ENCODE results near the gene MEF2C.
A peak's percentile ranks its signal among the peaks of the same experiment; 100 is the strongest.

MEF2C gene

GRCh38 chr5:88886746-88887341 lies 3.9 kb upstream of the MEF2C start:
- no peaks in the 10 kb centered on the region for H3K36me3 ChIP-seq (ENCODE audit: control insufficient read depth, insufficient read depth, low read length)
- peaks cover 84% of the 10 kb centered on the region for H3K27me3 ChIP-seq (ENCODE audit: control insufficient read depth, insufficient read depth, low read length)
- no peaks in the 10 kb centered on the region for H3K9me3 ChIP-seq (ENCODE audit: control insufficient read depth, insufficient read depth, low read length)
- no peak overlapping the region for H3K9ac ChIP-seq (ENCODE audit: low read depth, low read length)
- H3K4me1 ChIP-seq (ENCODE audit: control insufficient read depth, insufficient read depth, low read length): peaks cover 6% of the 10 kb centered on the region
- no peak overlapping the region for H3K4me3 ChIP-seq (ENCODE audit: low read depth, low read length)

- no peaks in the 10 kb centered on the region for H3K9me3 ChIP-seq (ENCODE audit: control insufficient read depth, insufficient read depth, low read length)
- H3K4me1 ChIP-seq (ENCODE audit: control insufficient read depth, insufficient read depth, low read length): peaks cover 6% of the 10 kb centered on the region
- H3K9ac ChIP-seq (ENCODE audit: low read depth, low read length): no peak overlapping the region
- H3K36me3 ChIP-seq (ENCODE audit: control insufficient read depth, insufficient read depth, low read length): no peaks in the 10 kb centered on the region
- H3K4me3 ChIP-seq (ENCODE audit: low read depth, low read length): no peak overlapping the region
- H3K27me3 ChIP-seq (ENCODE audit: control insufficient read depth, insufficient read depth, low read length): peaks cover 89% of the 10 kb centered on the region
Observed at GRCh38 chr5:88886252-88886651, 3.3 kb upstream of the MEF2C start.

GRCh38 chr5:88885002-88885401 lies 2.0 kb upstream of the MEF2C start:
- H3K27me3 ChIP-seq (ENCODE audit: control insufficient read depth, insufficient read depth, low read length): peaks cover 82% of the 10 kb centered on the region
- H3K36me3 ChIP-seq (ENCODE audit: control insufficient read depth, insufficient read depth, low read length): no peaks in the 10 kb centered on the region
- peaks cover 6% of the 10 kb centered on the region for H3K4me1 ChIP-seq (ENCODE audit: control insufficient read depth, insufficient read depth, low read length)
- no peak overlapping the region for H3K9ac ChIP-seq (ENCODE audit: low read depth, low read length)
- H3K9me3 ChIP-seq (ENCODE audit: control insufficient read depth, insufficient read depth, low read length): no peaks in the 10 kb centered on the region
- no peak overlapping the region for H3K4me3 ChIP-seq (ENCODE audit: low read depth, low read length)

- Histone ChIP-seq H3K9me3 (ENCODE audit: control insufficient read depth, insufficient read depth, low read length) (no peaks in the 10 kb centered on the region), H3K36me3 (ENCODE audit: control insufficient read depth, insufficient read depth, low read length) (no peaks in the 10 kb centered on the region), H3K9ac (ENCODE audit: low read depth, low read length) (no peak overlapping the region), H3K27me3 (ENCODE audit: control insufficient read depth, insufficient read depth, low read length) (peaks cover 77% of the 10 kb centered on the region), H3K4me1 (ENCODE audit: control insufficient read depth, insufficient read depth, low read length) (peaks cover 6% of the 10 kb centered on the region), H3K4me3 (ENCODE audit: low read depth, low read length) (peak overlapping the region; percentile 81)
Observed at GRCh38 chr5:88884608-88884877, 1.6 kb upstream of the MEF2C start.

- peak overlapping the region; percentile 81 for H3K4me3 ChIP-seq (ENCODE audit: low read depth, low read length)
- H3K9me3 ChIP-seq (ENCODE audit: control insufficient read depth, insufficient read depth, low read length): no peaks in the 10 kb centered on the region
- peaks cover 6% of the 10 kb centered on the region for H3K4me1 ChIP-seq (ENCODE audit: control insufficient read depth, insufficient read depth, low read length)
- H3K9ac ChIP-seq (ENCODE audit: low read depth, low read length): no peak overlapping the region
- H3K36me3 ChIP-seq (ENCODE audit: control insufficient read depth, insufficient read depth, low read length): no peaks in the 10 kb centered on the region
- H3K27me3 ChIP-seq (ENCODE audit: control insufficient read depth, insufficient read depth, low read length): peaks cover 74% of the 10 kb centered on the region
Observed at GRCh38 chr5:88883836-88884607, 1.0 kb upstream of the MEF2C start.

GRCh38 chr5:88882276-88883038 lies 527 bp downstream of the MEF2C start:
- H3K9ac ChIP-seq (ENCODE audit: low read depth, low read length): no peak overlapping the region
- peaks cover 59% of the 10 kb centered on the region for H3K27me3 ChIP-seq (ENCODE audit: control insufficient read depth, insufficient read depth, low read length)
- no peaks in the 10 kb centered on the region for H3K36me3 ChIP-seq (ENCODE audit: control insufficient read depth, insufficient read depth, low read length)

GRCh38 chr5:88881571-88881971 lies 1.4 kb downstream of the MEF2C start:
- no peak overlapping the region for H3K4me3 ChIP-seq (ENCODE audit: low read depth, low read length)
- no peaks in the 10 kb centered on the region for H3K36me3 ChIP-seq (ENCODE audit: control insufficient read depth, insufficient read depth, low read length)
- peaks cover 6% of the 10 kb centered on the region for H3K4me1 ChIP-seq (ENCODE audit: control insufficient read depth, insufficient read depth, low read length)
- peaks cover 50% of the 10 kb centered on the region for H3K27me3 ChIP-seq (ENCODE audit: control insufficient read depth, insufficient read depth, low read length)
- no peak overlapping the region for H3K9ac ChIP-seq (ENCODE audit: low read depth, low read length)
- no peaks in the 10 kb centered on the region for H3K9me3 ChIP-seq (ENCODE audit: control insufficient read depth, insufficient read depth, low read length)

More at GRCh38 chr5:88882276-88883038, 527 bp downstream of the MEF2C start:
- peaks cover 6% of the 10 kb centered on the region for H3K4me1 ChIP-seq (ENCODE audit: control insufficient read depth, insufficient read depth, low read length)
- H3K9me3 ChIP-seq (ENCODE audit: control insufficient read depth, insufficient read depth, low read length): no peaks in the 10 kb centered on the region
- H3K4me3 ChIP-seq (ENCODE audit: low read depth, low read length): peak overlapping the region; percentile 81

GRCh38 chr5:88880201-88880600 lies 2.8 kb downstream of the MEF2C start:
- H3K9ac ChIP-seq (ENCODE audit: low read depth, low read length): no peak overlapping the region
- no peaks in the 10 kb centered on the region for H3K36me3 ChIP-seq (ENCODE audit: control insufficient read depth, insufficient read depth, low read length)
- H3K9me3 ChIP-seq (ENCODE audit: control insufficient read depth, insufficient read depth, low read length): no peaks in the 10 kb centered on the region
- H3K27me3 ChIP-seq (ENCODE audit: control insufficient read depth, insufficient read depth, low read length): peaks cover 38% of the 10 kb centered on the region
- no peak overlapping the region for H3K4me3 ChIP-seq (ENCODE audit: low read depth, low read length)
- H3K4me1 ChIP-seq (ENCODE audit: control insufficient read depth, insufficient read depth, low read length): peaks cover 6% of the 10 kb centered on the region

GRCh38 chr5:88879724-88880123 lies 3.3 kb downstream of the MEF2C start:
- no peaks in the 10 kb centered on the region for H3K9me3 ChIP-seq (ENCODE audit: control insufficient read depth, insufficient read depth, low read length)
- H3K4me3 ChIP-seq (ENCODE audit: low read depth, low read length): no peak overlapping the region
- no peak overlapping the region for H3K9ac ChIP-seq (ENCODE audit: low read depth, low read length)
- peaks cover 6% of the 10 kb centered on the region for H3K4me1 ChIP-seq (ENCODE audit: control insufficient read depth, insufficient read depth, low read length)
- no peaks in the 10 kb centered on the region for H3K36me3 ChIP-seq (ENCODE audit: control insufficient read depth, insufficient read depth, low read length)
- peaks cover 33% of the 10 kb centered on the region for H3K27me3 ChIP-seq (ENCODE audit: control insufficient read depth, insufficient read depth, low read length)

- Histone ChIP-seq H3K36me3 (ENCODE audit: control insufficient read depth, insufficient read depth, low read length) (no peaks in the 10 kb centered on the region), H3K27me3 (ENCODE audit: control insufficient read depth, insufficient read depth, low read length) (peaks cover 26% of the 10 kb centered on the region), H3K4me3 (ENCODE audit: low read depth, low read length) (no peak overlapping the region)
Observed at GRCh38 chr5:88878976-88879375, 4.0 kb downstream of the MEF2C start.

GRCh38 chr5:88877826-88878225 lies 5.2 kb downstream of the MEF2C start:
- Histone ChIP-seq H3K4me3 (ENCODE audit: low read depth, low read length) (no peak overlapping the region), H3K9ac (ENCODE audit: low read depth, low read length) (no peak overlapping the region), H3K4me1 (ENCODE audit: control insufficient read depth, insufficient read depth, low read length) (peaks cover 4% of the 10 kb centered on the region), H3K27me3 (ENCODE audit: control insufficient read depth, insufficient read depth, low read length) (peaks cover 20% of the 10 kb centered on the region), H3K36me3 (ENCODE audit: control insufficient read depth, insufficient read depth, low read length) (no peaks in the 10 kb centered on the region), H3K9me3 (ENCODE audit: control insufficient read depth, insufficient read depth, low read length) (no peaks in the 10 kb centered on the region)

More at GRCh38 chr5:88878976-88879375, 4.0 kb downstream of the MEF2C start:
- H3K9ac ChIP-seq (ENCODE audit: low read depth, low read length): no peak overlapping the region
- H3K9me3 ChIP-seq (ENCODE audit: control insufficient read depth, insufficient read depth, low read length): no peaks in the 10 kb centered on the region
- peaks cover 4% of the 10 kb centered on the region for H3K4me1 ChIP-seq (ENCODE audit: control insufficient read depth, insufficient read depth, low read length)

GRCh38 chr5:88876714-88877113 lies 6.3 kb downstream of the MEF2C start:
- Histone ChIP-seq H3K9me3 (ENCODE audit: control insufficient read depth, insufficient read depth, low read length) (no peaks in the 10 kb centered on the region), H3K4me3 (ENCODE audit: low read depth, low read length) (no peak overlapping the region), H3K36me3 (ENCODE audit: control insufficient read depth, insufficient read depth, low read length) (no peaks in the 10 kb centered on the region), H3K4me1 (ENCODE audit: control insufficient read depth, insufficient read depth, low read length) (no peaks in the 10 kb centered on the region), H3K9ac (ENCODE audit: low read depth, low read length) (no peak overlapping the region), H3K27me3 (ENCODE audit: control insufficient read depth, insufficient read depth, low read length) (peaks cover 9% of the 10 kb centered on the region)
